Activated naive CD4-positive, alpha-beta T cell treated with anti-CD3 and anti-CD28 coated beads for 36 hours (primary cell): ENCODE results near the gene TTC23. TPM values are rescaled to one million over a fixed set of nuclear protein-coding genes. Genes with fewer than 3 reads are reported as not detected.

ENCODE experiments used
- CTCF ChIA-PET: fragments of 350-600 bp; sonication (Branson Sonifier 250); formaldehyde crosslinking; loops from one replicate; lab custom pipeline; 2021; ENCODE audit warnings: antibody characterized with exemption; lab: Charles Lee
- DNase-seq: peaks from one replicate; pipeline ENCODE4 v3.0.0-alpha.2; 2020
- H3K27ac Mint-ChIP-seq: one replicate; pipeline ENCODE4 v1.8.0; 2021; ENCODE audit warnings: mild to moderate bottlenecking, mixed read lengths
- H3K27me3 Mint-ChIP-seq: one replicate; pipeline ENCODE4 v1.8.0; 2021; ENCODE audit warnings: low read depth, mixed read lengths
- H3K36me3 Mint-ChIP-seq: one replicate; pipeline ENCODE4 v1.8.0; 2021; ENCODE audit warnings: low read depth, mixed read lengths
- H3K4me1 Mint-ChIP-seq: one replicate; pipeline ENCODE4 v1.8.0; 2021; ENCODE audit warnings: low read depth, mixed read lengths
- H3K4me3 Mint-ChIP-seq: one replicate; pipeline ENCODE4 v1.8.0; 2021; ENCODE audit warnings: mild to moderate bottlenecking, moderate library complexity, mixed read lengths
- H3K9me3 Mint-ChIP-seq: one replicate; pipeline ENCODE4 v1.8.0; 2021; ENCODE audit warnings: mixed read lengths
- intact Hi-C: fragments of 100-400 bp; cut with micrococcal nuclease; formaldehyde crosslinking; loops from one replicate; pipeline ENCODE4 v1.15.1; 2023
- total RNA-seq, 2 experiments: library from RNA; stranded (reverse); gene quantifications; one replicate each; pipeline ENCODE4 v1.2.3, GENCODE V29; 2021

TTC23 gene, protein sequence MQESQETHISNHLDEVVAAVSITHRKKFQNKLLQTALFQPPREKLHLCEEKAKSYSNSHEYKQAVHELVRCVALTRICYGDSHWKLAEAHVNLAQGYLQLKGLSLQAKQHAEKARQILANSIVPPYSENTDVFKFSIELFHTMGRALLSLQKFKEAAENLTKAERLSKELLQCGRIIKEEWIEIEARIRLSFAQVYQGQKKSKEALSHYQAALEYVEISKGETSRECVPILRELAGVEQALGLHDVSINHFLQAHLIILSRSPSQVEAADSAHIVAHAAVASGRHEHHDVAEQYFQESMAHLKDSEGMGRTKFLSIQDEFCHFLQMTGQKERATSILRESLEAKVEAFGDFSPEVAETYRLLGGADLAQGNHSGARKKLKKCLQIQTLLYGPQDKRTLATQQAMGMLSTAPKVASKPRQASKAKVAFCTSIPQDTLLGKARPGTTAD
- total RNA-seq, result 1 to 10 TPM; 4.6 to 5.5 TPM

- H3K4me3 Mint-ChIP-seq, result peak within 1 kb of the TSS; percentile 93
- CTCF ChIA-PET, result no interaction called here
- DNase-seq, result no peak
- peaks cover 6% of the 10 kb centered on the region for H3K36me3 Mint-ChIP-seq
- intact Hi-C loops, result no loop called here
- no peaks in the 10 kb centered on the region for H3K27me3 Mint-ChIP-seq
- no peak within 1 kb of the TSS for H3K27ac Mint-ChIP-seq
- peaks cover 28% of the 10 kb centered on the region for H3K4me1 Mint-ChIP-seq
- no peaks in the 10 kb centered on the region for H3K9me3 Mint-ChIP-seq
Measured at GRCh38 chr15:99249270-99249841, at the start of gene TTC23. Gene TTC23, minus strand, starts transcription at chr15:99249581. Its CDS starts 20,869 bp downstream, at chr15:99228712.

DNA sequence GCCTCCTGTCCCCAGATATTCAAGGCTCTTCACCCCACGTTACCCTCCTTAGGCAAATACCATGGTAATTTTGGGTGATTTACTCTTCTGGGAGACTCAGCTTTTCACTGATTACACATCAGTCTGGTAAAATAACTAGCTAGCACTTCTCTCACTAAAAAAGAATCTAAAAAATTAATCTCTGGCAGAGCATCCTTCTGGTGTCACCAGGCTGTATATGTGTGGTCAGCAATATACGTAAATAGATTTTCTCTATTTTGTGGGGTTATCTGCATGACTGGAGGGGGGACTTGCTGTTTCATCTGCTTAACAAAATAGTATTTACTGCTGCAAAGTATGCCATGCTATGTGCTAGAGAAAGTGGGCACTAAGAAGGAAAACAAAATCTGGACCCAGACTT is 47.0 kb upstream of the TTC23 start:
- intact Hi-C loops, result no loop called here
- Mint-ChIP-seq H3K9me3 (peaks cover 6% of the 10 kb centered on the region), H3K4me3 (no peak overlapping the region), H3K4me1 (no peaks in the 10 kb centered on the region), H3K27ac (no peak overlapping the region), H3K27me3 (no peaks in the 10 kb centered on the region), H3K36me3 (peaks cover 22% of the 10 kb centered on the region)
- no peak for DNase-seq
- CTCF ChIA-PET, result no interaction called here

GRCh38 chr15:99295840-99296239 is 46.5 kb upstream of the TTC23 start:
- no peaks in the 10 kb centered on the region for H3K4me1 Mint-ChIP-seq
- no peak overlapping the region for H3K27ac Mint-ChIP-seq
- intact Hi-C loops, result no loop called here
- CTCF ChIA-PET, result no interaction called here
- no peak overlapping the region for H3K4me3 Mint-ChIP-seq
- DNase-seq, result no peak
- peaks cover 22% of the 10 kb centered on the region for H3K36me3 Mint-ChIP-seq
- H3K9me3 Mint-ChIP-seq, result peaks cover 6% of the 10 kb centered on the region
- no peaks in the 10 kb centered on the region for H3K27me3 Mint-ChIP-seq

DNA sequence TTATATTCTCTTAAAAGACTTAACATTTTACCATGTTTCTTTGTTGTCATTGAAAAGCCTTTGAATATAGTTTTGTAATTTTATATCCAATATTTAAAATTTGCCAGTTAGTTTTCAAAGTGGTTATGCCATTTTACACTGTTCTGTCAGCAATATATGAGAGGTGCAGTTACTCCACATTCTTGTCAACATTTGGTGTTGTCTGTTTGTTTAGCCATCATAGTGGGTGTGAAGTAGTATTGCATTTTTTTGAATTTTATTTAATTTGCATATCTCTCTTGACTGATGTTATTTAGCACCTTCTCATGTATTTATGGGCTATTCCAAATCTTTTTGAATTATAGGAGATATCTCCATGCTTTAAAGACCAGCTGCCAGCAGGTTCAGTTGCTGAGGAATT is 42.3 kb upstream of the TTC23 start:
- Mint-ChIP-seq H3K9me3 (peaks cover 6% of the 10 kb centered on the region), H3K4me3 (no peak overlapping the region), H3K36me3 (peaks cover 23% of the 10 kb centered on the region), H3K27me3 (no peaks in the 10 kb centered on the region), H3K27ac (no peak overlapping the region), H3K4me1 (no peaks in the 10 kb centered on the region)
- intact Hi-C loops, result no loop called here
- no peak for DNase-seq
- CTCF ChIA-PET, result no interaction called here

- Mint-ChIP-seq H3K27ac (no peak overlapping the region), H3K36me3 (peaks cover 5% of the 10 kb centered on the region), H3K4me1 (peaks cover 40% of the 10 kb centered on the region), H3K4me3 (no peak overlapping the region), H3K27me3 (no peaks in the 10 kb centered on the region), H3K9me3 (no peaks in the 10 kb centered on the region)
- no peak for DNase-seq
- CTCF ChIA-PET, result interaction anchor here (2.1 kb wide), 1 partner anchor 420 kb away, joined by 8 read pairs; no protein-coding TSS in a partner anchor
- intact Hi-C loops, result no loop called here
Measured at GRCh38 chr15:99283717-99284116, 34.3 kb upstream of the TTC23 start.

DNA sequence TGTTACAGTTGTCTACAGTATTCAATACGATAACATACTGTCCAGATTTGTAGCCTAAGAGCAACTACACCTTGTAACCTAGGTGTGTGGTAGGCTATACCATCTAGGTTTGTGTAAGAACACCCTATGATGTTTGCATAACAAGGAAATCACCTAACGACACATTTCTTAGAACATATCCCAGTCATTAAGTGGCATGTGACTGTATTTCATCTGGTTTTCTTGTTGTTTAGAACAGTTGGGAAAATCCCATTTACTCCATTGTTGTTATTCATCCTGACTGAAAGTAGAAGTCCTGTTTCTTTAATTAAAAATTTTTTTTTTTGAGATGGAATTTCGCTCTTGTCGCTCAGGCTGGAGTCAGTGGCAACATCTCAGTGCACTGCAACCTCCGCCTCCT is 33.2 kb upstream of the TTC23 start:
- DNase-seq, result no peak
- Mint-ChIP-seq H3K27me3 (no peaks in the 10 kb centered on the region), H3K4me1 (peaks cover 41% of the 10 kb centered on the region), H3K4me3 (no peak overlapping the region), H3K27ac (no peak overlapping the region), H3K9me3 (no peaks in the 10 kb centered on the region), H3K36me3 (peaks cover 5% of the 10 kb centered on the region)
- CTCF ChIA-PET, result interaction anchor here (1.9 kb wide), 1 partner anchor 10 kb away, joined by 16 read pairs; no protein-coding TSS in a partner anchor
- intact Hi-C loops, result loop anchor here (1.0 kb wide), 1 partner anchor 89 kb away; no protein-coding TSS in a partner anchor

GRCh38 chr15:99282121-99282520 is 32.7 kb upstream of the TTC23 start:
- Mint-ChIP-seq H3K27ac (no peak overlapping the region), H3K4me3 (no peak overlapping the region), H3K4me1 (peaks cover 43% of the 10 kb centered on the region), H3K27me3 (no peaks in the 10 kb centered on the region), H3K9me3 (no peaks in the 10 kb centered on the region), H3K36me3 (peaks cover 4% of the 10 kb centered on the region)
- intact Hi-C loops, result loop anchor here (1.0 kb wide), 1 partner anchor 89 kb away; no protein-coding TSS in a partner anchor
- CTCF ChIA-PET, result interaction anchor here (0.9 to 1.9 kb wide), 4 partner anchors 9 to 474 kb away, joined by 3 to 16 read pairs (median 8); no protein-coding TSS in a partner anchor
- DNase-seq, result no peak

DNA sequence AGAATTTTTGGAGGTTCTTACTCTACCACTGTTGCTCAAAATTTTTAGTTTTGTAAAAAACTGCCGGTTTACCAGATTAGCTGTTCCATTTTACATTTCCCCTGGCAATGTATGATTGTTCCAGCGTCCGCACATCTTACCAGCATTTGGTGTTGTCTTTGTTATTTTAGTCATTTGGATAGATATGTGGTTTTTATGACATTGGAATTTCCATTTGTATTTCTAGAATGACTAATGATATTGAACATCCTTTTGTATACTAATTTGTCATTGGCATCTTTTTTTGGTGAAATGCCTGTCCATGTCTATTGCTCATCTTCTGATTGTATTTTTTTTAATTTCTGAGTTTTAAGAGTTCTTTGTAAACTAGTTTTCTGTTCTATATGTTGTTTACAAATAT is 30.4 kb upstream of the TTC23 start:
- CTCF ChIA-PET, result interaction anchor here (1.0 to 1.3 kb wide), 2 partner anchors 284 to 424 kb away, joined by 4 to 6 read pairs; no protein-coding TSS in a partner anchor
- H3K27me3 Mint-ChIP-seq, result no peaks in the 10 kb centered on the region
- intact Hi-C loops, result loop anchor here (1.0 to 10.0 kb wide), 4 partner anchors 27 to 832 kb away; no protein-coding TSS in a partner anchor
- peak overlapping the region; percentile 63 for H3K27ac Mint-ChIP-seq
- H3K4me3 Mint-ChIP-seq, result no peak overlapping the region
- DNase-seq, result peak; percentile 56
- H3K9me3 Mint-ChIP-seq, result no peaks in the 10 kb centered on the region
- peaks cover 4% of the 10 kb centered on the region for H3K36me3 Mint-ChIP-seq
- H3K4me1 Mint-ChIP-seq, result peaks cover 46% of the 10 kb centered on the region

- DNase-seq, result no peak
- Mint-ChIP-seq H3K9me3 (no peaks in the 10 kb centered on the region), H3K4me1 (peaks cover 42% of the 10 kb centered on the region), H3K27ac (peak overlapping the region; percentile 63), H3K27me3 (no peaks in the 10 kb centered on the region), H3K4me3 (no peak overlapping the region), H3K36me3 (peaks cover 4% of the 10 kb centered on the region)
- CTCF ChIA-PET, result interaction anchor here (1.3 kb wide), 1 partner anchor 425 kb away, joined by 6 read pairs; no protein-coding TSS in a partner anchor
- intact Hi-C loops, result loop anchor here (5.0 to 10.0 kb wide), 2 partner anchors 646 to 833 kb away; no protein-coding TSS in a partner anchor
Measured at GRCh38 chr15:99279290-99279689, 29.9 kb upstream of the TTC23 start.

DNA sequence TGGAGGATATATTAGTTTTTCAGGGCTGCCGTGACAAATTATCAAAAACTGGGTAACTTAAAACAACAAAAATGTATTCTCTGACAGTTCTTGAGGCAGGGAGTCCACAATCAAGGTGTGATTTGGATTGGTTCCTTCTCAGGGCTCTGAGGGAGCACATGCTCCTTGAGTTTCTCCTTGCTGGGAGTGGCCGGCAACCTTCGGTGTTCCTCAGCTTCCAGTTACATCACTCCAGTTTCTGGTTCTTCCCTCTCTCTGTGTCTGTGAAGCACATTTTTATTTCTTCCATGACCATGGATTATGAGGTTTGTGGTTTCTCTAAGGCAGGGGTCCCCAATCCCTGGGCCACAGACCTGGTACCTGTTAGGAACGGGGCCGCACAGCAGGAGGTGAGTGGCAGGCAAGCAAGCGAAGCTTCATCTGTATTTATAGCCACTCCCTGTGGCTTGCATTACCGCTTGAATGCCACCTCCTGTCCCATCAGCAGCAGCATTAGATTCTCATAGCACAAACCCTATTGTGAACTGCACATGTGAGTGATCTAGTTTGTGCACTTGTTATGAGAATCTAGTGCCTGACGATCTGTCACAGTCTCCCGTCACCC is 26.2 kb upstream of the TTC23 start:
- intact Hi-C loops, result loop anchor here (5.0 to 10.0 kb wide), 2 partner anchors 649 to 837 kb away; no protein-coding TSS in a partner anchor

GRCh38 chr15:99275061-99275460 is 25.7 kb upstream of the TTC23 start:
- DNase-seq, result no peak
- Mint-ChIP-seq H3K36me3 (peaks cover 4% of the 10 kb centered on the region), H3K9me3 (no peaks in the 10 kb centered on the region), H3K27me3 (no peaks in the 10 kb centered on the region), H3K27ac (no peak overlapping the region), H3K4me3 (no peak overlapping the region), H3K4me1 (peaks cover 21% of the 10 kb centered on the region)
- intact Hi-C loops, result loop anchor here (5.0 to 10.0 kb wide), 2 partner anchors 650 to 837 kb away; no protein-coding TSS in a partner anchor
- CTCF ChIA-PET, result interaction anchor here (0.6 to 9.2 kb wide), 5 partner anchors 13 to 488 kb away, joined by 3 to 77 read pairs (median 15); no protein-coding TSS in a partner anchor

More for the DNA sequence above, 26.2 kb upstream of the TTC23 start:
- no peak for DNase-seq
- Mint-ChIP-seq H3K36me3 (peaks cover 4% of the 10 kb centered on the region), H3K4me1 (peaks cover 27% of the 10 kb centered on the region), H3K9me3 (no peaks in the 10 kb centered on the region), H3K4me3 (no peak overlapping the region), H3K27ac (no peak overlapping the region), H3K27me3 (no peaks in the 10 kb centered on the region)
- CTCF ChIA-PET, result interaction anchor here (1.2 to 9.2 kb wide), 3 partner anchors 12 to 480 kb away, joined by 3 to 77 read pairs (median 72); no protein-coding TSS in a partner anchor
